GM21576 (cell line): ENCODE results near the gene CTNNA3.
"Not testable (repeated sequence)": the region's sequence is repeated elsewhere in the genome, so short reads cannot be mapped to it uniquely, and the experiment has no call there.

Experiments used
- ATAC-seq: cut with Tn5 transposase; IDR thresholded peaks from one replicate; pipeline ENCODE4 v1.9.1; 2021; ENCODE audit warnings: mild to moderate bottlenecking, moderate library complexity; ENCODE audit not compliant: unreplicated experiment

CTNNA3 gene

GRCh38 chr10:67259319-67259929 lies 436.6 kb downstream of the CTNNA3 start:
- no peak for ATAC-seq

- ATAC-seq = no peak
These were observed 438.4 kb downstream of the CTNNA3 start for GRCh38 chr10:67257427-67258144.

- no peak for ATAC-seq
These were observed 439.0 kb downstream of the CTNNA3 start for GRCh38 chr10:67257018-67257417.

- no peak for ATAC-seq
These were observed 445.3 kb downstream of the CTNNA3 start for GRCh38 chr10:67250686-67251085.

- no peak for ATAC-seq
These were observed 449.9 kb downstream of the CTNNA3 start for GRCh38 chr10:67246066-67246555.

GRCh38 chr10:67242528-67242927 lies 453.5 kb downstream of the CTNNA3 start:
- no peak for ATAC-seq

GRCh38 chr10:67241451-67241850 lies 454.5 kb downstream of the CTNNA3 start:
- ATAC-seq = no peak

GRCh38 chr10:67239864-67240497 lies 456.0 kb downstream of the CTNNA3 start:
- ATAC-seq = no peak

GRCh38 chr10:67230680-67231500 lies 465.1 kb downstream of the CTNNA3 start:
- ATAC-seq = not testable (repeated sequence)

GRCh38 chr10:67225226-67225625 lies 470.8 kb downstream of the CTNNA3 start:
- no peak for ATAC-seq

- no peak for ATAC-seq
These were observed 471.4 kb downstream of the CTNNA3 start for GRCh38 chr10:67224553-67224952.

- no peak for ATAC-seq
These were observed 473.1 kb downstream of the CTNNA3 start for GRCh38 chr10:67222934-67223333.

GRCh38 chr10:67221939-67222494 lies 474.0 kb downstream of the CTNNA3 start:
- ATAC-seq = no peak

GRCh38 chr10:67211680-67212079 lies 484.3 kb downstream of the CTNNA3 start:
- no peak for ATAC-seq

- ATAC-seq = not testable (repeated sequence)
These were observed 488.1 kb downstream of the CTNNA3 start for GRCh38 chr10:67207923-67208322.

GRCh38 chr10:67200913-67201564 lies 495.0 kb downstream of the CTNNA3 start:
- no peak for ATAC-seq

GRCh38 chr10:67175354-67175753 lies 520.6 kb downstream of the CTNNA3 start:
- ATAC-seq = no peak

GRCh38 chr10:67173787-67174186 lies 522.2 kb downstream of the CTNNA3 start:
- ATAC-seq = no peak

GRCh38 chr10:67171970-67172369 lies 524.0 kb downstream of the CTNNA3 start:
- no peak for ATAC-seq

GRCh38 chr10:67156239-67156638 lies 539.8 kb downstream of the CTNNA3 start:
- no peak for ATAC-seq
